Astrocyte (in vitro differentiated cells and primary cell): Measurements from ENCODE around the gene EPB41L1. TPM values are rescaled to one million over a fixed set of nuclear protein-coding genes. Genes with fewer than 3 reads are reported as not detected.

Experiments
- DNase-seq: peaks from one replicate; pipeline ENCODE4 v3.0.0-alpha.2; 2010; ENCODE audit warnings: low read depth
- FAIRE-seq: peaks from 2 replicates; lab custom pipeline; 2011; peaks lifted over from hg19 to GRCh38; lab: Jason Lieb, UNC
- H2AFZ ChIP-seq: 2 replicates; pipeline ENCODE4 v1.6.0; 2012; ENCODE audit warnings: low read depth, low read length, inconsistent platforms
- H3K27ac ChIP-seq: 2 replicates; pipeline ENCODE4 v1.5.1; 2011; ENCODE audit warnings: low read depth, low read length, inconsistent platforms
- H3K27me3 ChIP-seq: 2 replicates; pipeline ENCODE4 v1.6.0; 2011; ENCODE audit warnings: low read length, inconsistent platforms; ENCODE audit not compliant: insufficient read depth
- H3K36me3 ChIP-seq: 2 replicates; pipeline ENCODE4 v1.5.1; 2011; ENCODE audit warnings: low read length, inconsistent platforms; ENCODE audit not compliant: insufficient read depth
- H3K4me1 ChIP-seq: 2 replicates; pipeline ENCODE4 v1.5.1; 2011; ENCODE audit warnings: low read length, inconsistent platforms; ENCODE audit not compliant: insufficient read depth
- H3K4me2 ChIP-seq: 2 replicates; pipeline ENCODE4 v1.6.0; 2012; ENCODE audit warnings: low read length, inconsistent platforms
- H3K4me3 ChIP-seq: 2 replicates; pipeline ENCODE4 v1.5.1; 2011; ENCODE audit warnings: low read depth, mild to moderate bottlenecking, low read length, inconsistent platforms; ENCODE audit not compliant: insufficient read depth
- H3K79me2 ChIP-seq: 2 replicates; pipeline ENCODE4 v1.6.0; 2012; ENCODE audit warnings: mild to moderate bottlenecking, low read length, inconsistent platforms; ENCODE audit not compliant: insufficient read depth
- H3K9ac ChIP-seq: 2 replicates; pipeline ENCODE4 v1.6.0; 2012; ENCODE audit warnings: mild to moderate bottlenecking, low read length, inconsistent platforms
- H3K9me3 ChIP-seq: 2 replicates; pipeline ENCODE4 v1.5.1; 2012; ENCODE audit warnings: low read depth, mild to moderate bottlenecking, low read length, inconsistent platforms; ENCODE audit not compliant: insufficient read depth
- H4K20me1 ChIP-seq: 2 replicates; pipeline ENCODE4 v1.6.0; 2012; ENCODE audit warnings: low read length, inconsistent platforms; ENCODE audit not compliant: insufficient read depth
- H3K27ac Mint-ChIP-seq: one replicate; pipeline ENCODE4 v1.8.0; 2021; ENCODE audit warnings: mild to moderate bottlenecking, mixed read lengths; ENCODE audit not compliant: unreplicated experiment
- H3K27me3 Mint-ChIP-seq: one replicate; pipeline ENCODE4 v1.8.0; 2021; ENCODE audit warnings: low read depth, mixed read lengths; ENCODE audit not compliant: unreplicated experiment
- H3K36me3 Mint-ChIP-seq: one replicate; pipeline ENCODE4 v1.8.0; 2021; ENCODE audit warnings: low read depth, mixed read lengths; ENCODE audit not compliant: unreplicated experiment
- H3K4me1 Mint-ChIP-seq: one replicate; pipeline ENCODE4 v1.8.0; 2021; ENCODE audit warnings: low read depth, mixed read lengths; ENCODE audit not compliant: unreplicated experiment
- H3K4me3 Mint-ChIP-seq: one replicate; pipeline ENCODE4 v1.8.0; 2021; ENCODE audit warnings: mild to moderate bottlenecking, moderate library complexity, mixed read lengths; ENCODE audit not compliant: unreplicated experiment
- H3K9me3 Mint-ChIP-seq: one replicate; pipeline ENCODE4 v1.8.0; 2021; ENCODE audit warnings: mild to moderate bottlenecking, mixed read lengths; ENCODE audit not compliant: unreplicated experiment
- EZH2 ChIP-seq: IDR thresholded peaks from 2 replicates; pipeline ENCODE4 v1.6.1; 2012; ENCODE audit warnings: mild to moderate bottlenecking, low read length, inconsistent platforms; ENCODE audit not compliant: insufficient read depth
- total RNA-seq: library from RNA; stranded (reverse); gene quantifications from 2 replicates; pipeline ENCODE4 v1.2.1, GENCODE V29; 2021
- TF ChIP-seq, protein P1 (sequence below): IDR thresholded peaks from 2 replicates; pipeline ENCODE4 v1.5.1; 2011; ENCODE audit warnings: low read depth, mild to moderate bottlenecking, inconsistent platforms, low read length, moderate library complexity; ENCODE audit not compliant: insufficient read depth

Gene EPB41L1
- total RNA-seq, 1 donor from 2014 or later: 39.4 TPM

DNA sequence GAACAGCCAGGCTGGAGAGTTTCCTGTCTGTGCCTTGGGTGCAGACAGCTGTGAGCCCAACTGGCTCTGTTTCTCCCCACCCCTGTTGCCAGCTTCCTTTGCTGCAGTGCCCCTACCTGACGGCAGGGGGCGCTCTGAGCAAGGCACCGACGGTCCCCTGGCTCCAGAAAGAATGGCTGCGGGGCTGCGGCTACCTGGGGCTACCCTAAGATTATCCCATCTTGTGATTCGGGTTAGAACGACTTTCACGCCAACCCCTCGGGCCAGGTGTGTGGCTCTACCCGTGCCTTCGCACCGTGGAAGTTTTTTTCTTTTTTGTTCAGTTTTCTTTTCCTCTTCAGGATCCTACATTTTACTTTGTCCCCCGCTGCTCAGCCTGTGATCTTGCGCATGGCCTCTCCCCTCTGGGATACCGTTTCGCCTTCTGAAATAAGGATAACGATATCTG lies 48.4 kb downstream of the EPB41L1 start:
- Histone ChIP-seq H3K27me3 (no peaks in the 10 kb centered on the region), H3K4me3 (no peak overlapping the region), H3K9ac (no peak overlapping the region), H2AFZ (no peak overlapping the region), H3K27ac (no peak overlapping the region), H3K79me2 (no peaks in the 10 kb centered on the region), H3K36me3 (no peaks in the 10 kb centered on the region), H3K4me1 (no peaks in the 10 kb centered on the region), H4K20me1 (no peaks in the 10 kb centered on the region), H3K4me2 (peak overlapping the region; percentile 37), H3K9me3 (no peaks in the 10 kb centered on the region)
- DNase-seq (peak; percentile 8), FAIRE-seq (no peak)
- Mint-ChIP-seq H3K4me3 (no peak overlapping the region), H3K9me3 (no peaks in the 10 kb centered on the region), H3K27me3 (peaks cover 7% of the 10 kb centered on the region), H3K36me3 (peaks cover 8% of the 10 kb centered on the region), H3K27ac (no peak overlapping the region), H3K4me1 (no peaks in the 10 kb centered on the region)
- no peak for TF ChIP-seq EZH2
- TF ChIP-seq, protein P1, sequence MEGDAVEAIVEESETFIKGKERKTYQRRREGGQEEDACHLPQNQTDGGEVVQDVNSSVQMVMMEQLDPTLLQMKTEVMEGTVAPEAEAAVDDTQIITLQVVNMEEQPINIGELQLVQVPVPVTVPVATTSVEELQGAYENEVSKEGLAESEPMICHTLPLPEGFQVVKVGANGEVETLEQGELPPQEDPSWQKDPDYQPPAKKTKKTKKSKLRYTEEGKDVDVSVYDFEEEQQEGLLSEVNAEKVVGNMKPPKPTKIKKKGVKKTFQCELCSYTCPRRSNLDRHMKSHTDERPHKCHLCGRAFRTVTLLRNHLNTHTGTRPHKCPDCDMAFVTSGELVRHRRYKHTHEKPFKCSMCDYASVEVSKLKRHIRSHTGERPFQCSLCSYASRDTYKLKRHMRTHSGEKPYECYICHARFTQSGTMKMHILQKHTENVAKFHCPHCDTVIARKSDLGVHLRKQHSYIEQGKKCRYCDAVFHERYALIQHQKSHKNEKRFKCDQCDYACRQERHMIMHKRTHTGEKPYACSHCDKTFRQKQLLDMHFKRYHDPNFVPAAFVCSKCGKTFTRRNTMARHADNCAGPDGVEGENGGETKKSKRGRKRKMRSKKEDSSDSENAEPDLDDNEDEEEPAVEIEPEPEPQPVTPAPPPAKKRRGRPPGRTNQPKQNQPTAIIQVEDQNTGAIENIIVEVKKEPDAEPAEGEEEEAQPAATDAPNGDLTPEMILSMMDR: peak; percentile 89

DNA sequence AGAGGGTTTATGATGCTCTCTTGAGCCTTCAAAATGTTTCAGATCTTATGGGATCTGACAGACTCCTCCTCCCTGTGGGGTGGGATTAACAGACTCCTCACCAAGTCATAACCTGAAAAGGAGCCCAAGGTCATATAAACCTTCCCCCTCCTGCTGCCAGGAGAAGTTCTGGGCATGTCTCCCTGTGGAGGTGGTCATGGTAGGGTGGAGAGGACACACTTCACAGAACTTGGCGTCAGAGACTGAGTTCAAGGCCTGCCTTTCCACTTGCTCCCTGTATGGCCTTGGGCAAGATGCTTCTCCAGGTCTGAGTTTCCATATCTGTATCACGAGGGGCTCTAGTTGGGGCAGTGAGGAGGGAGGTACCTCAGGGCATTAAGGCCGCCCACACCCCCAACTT lies 49.3 kb downstream of the EPB41L1 start:
- H4K20me1 ChIP-seq: no peaks in the 10 kb centered on the region
- no peak overlapping the region for H3K27ac ChIP-seq
- no peak for DNase-seq
- TF ChIP-seq, protein P1: no peak
- TF ChIP-seq EZH2: no peak
- H3K27me3 Mint-ChIP-seq: peaks cover 10% of the 10 kb centered on the region
- no peak overlapping the region for H3K27ac Mint-ChIP-seq
- H3K4me1 Mint-ChIP-seq: no peaks in the 10 kb centered on the region
- no peak overlapping the region for H3K9ac ChIP-seq
- no peaks in the 10 kb centered on the region for H3K36me3 ChIP-seq
- no peak for FAIRE-seq
- no peak overlapping the region for H3K4me3 ChIP-seq
- no peaks in the 10 kb centered on the region for H3K79me2 ChIP-seq
- H3K4me1 ChIP-seq: no peaks in the 10 kb centered on the region
- H3K9me3 Mint-ChIP-seq: no peaks in the 10 kb centered on the region
- H3K36me3 Mint-ChIP-seq: peaks cover 10% of the 10 kb centered on the region
- H3K27me3 ChIP-seq: no peaks in the 10 kb centered on the region
- no peak overlapping the region for H2AFZ ChIP-seq
- no peak overlapping the region for H3K4me3 Mint-ChIP-seq
- H3K9me3 ChIP-seq: no peaks in the 10 kb centered on the region
- H3K4me2 ChIP-seq: no peak overlapping the region

DNA sequence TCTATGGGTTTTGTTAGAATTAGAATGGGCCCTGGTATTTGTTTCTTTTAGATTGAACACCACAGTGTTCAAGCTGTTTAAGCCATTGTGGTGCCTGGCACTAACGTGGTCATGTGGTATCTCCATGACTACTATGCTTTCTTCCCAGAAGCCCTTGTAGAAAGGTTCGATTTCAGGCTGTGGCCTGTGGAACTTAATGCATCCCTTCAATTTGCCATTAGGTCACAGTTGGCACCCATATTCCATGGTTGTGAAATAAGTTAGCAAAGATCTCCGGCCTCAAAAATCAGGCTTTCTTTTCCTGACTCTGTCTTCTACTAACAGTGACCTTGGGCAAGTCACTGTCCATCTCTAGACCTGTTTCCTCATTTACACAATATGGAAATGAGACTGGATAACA lies 50.5 kb downstream of the EPB41L1 start:
- H3K4me2 ChIP-seq: no peak overlapping the region
- no peaks in the 10 kb centered on the region for H3K27me3 ChIP-seq
- H3K9ac ChIP-seq: no peak overlapping the region
- H3K9me3 ChIP-seq: no peaks in the 10 kb centered on the region
- peaks cover 10% of the 10 kb centered on the region for H3K27me3 Mint-ChIP-seq
- FAIRE-seq: no peak
- H3K4me1 ChIP-seq: no peaks in the 10 kb centered on the region
- no peak overlapping the region for H3K27ac ChIP-seq
- H3K36me3 Mint-ChIP-seq: peaks cover 17% of the 10 kb centered on the region
- H2AFZ ChIP-seq: no peak overlapping the region
- TF ChIP-seq, protein P1: no peak
- no peak for TF ChIP-seq EZH2
- DNase-seq: no peak
- no peaks in the 10 kb centered on the region for H3K79me2 ChIP-seq
- H3K27ac Mint-ChIP-seq: no peak overlapping the region
- H3K4me3 ChIP-seq: no peak overlapping the region
- H3K9me3 Mint-ChIP-seq: no peaks in the 10 kb centered on the region
- no peaks in the 10 kb centered on the region for H3K36me3 ChIP-seq
- no peaks in the 10 kb centered on the region for H4K20me1 ChIP-seq
- no peak overlapping the region for H3K4me3 Mint-ChIP-seq
- no peaks in the 10 kb centered on the region for H3K4me1 Mint-ChIP-seq
